KBM-7 (cell line): Measurements from ENCODE around the gene EHMT1.

Experiments used
- DNase-seq: peaks from one replicate; pipeline ENCODE4 v3.0.0-alpha.2; 2015
- in situ Hi-C: fragments of 300-500 bp; cut with MboI; formaldehyde crosslinking; loops from 2 replicates; pipeline ENCODE4 v1.14.3; 2020; ENCODE audit warnings: low sequenced_read_pairs, low pct_unique_long_range_greater_than_20kb, mixed read lengths

EHMT1 gene

GRCh38 chr9:137639303-137640051 lies 20.7 kb downstream of the EHMT1 start:
- no peak for DNase-seq
- in situ Hi-C loops, result no loop called here

- in situ Hi-C loops, result no loop called here
- no peak for DNase-seq
These were observed 22.1 kb downstream of the EHMT1 start for GRCh38 chr9:137640862-137641261.

GRCh38 chr9:137642118-137642601 lies 23.4 kb downstream of the EHMT1 start:
- in situ Hi-C loops, result no loop called here
- DNase-seq, result no peak

GRCh38 chr9:137642892-137643291 lies 24.1 kb downstream of the EHMT1 start:
- in situ Hi-C loops, result no loop called here
- DNase-seq, result no peak

- DNase-seq, result no peak
These were observed 25.1 kb downstream of the EHMT1 start for GRCh38 chr9:137643921-137644320.

GRCh38 chr9:137645211-137645610 lies 26.4 kb downstream of the EHMT1 start:
- DNase-seq, result no peak
- in situ Hi-C loops, result no loop called here

More at GRCh38 chr9:137643921-137644320, 25.1 kb downstream of the EHMT1 start:
- in situ Hi-C loops, result no loop called here

- in situ Hi-C loops, result no loop called here
- no peak for DNase-seq
These were observed 27.5 kb downstream of the EHMT1 start for GRCh38 chr9:137646341-137646740.

GRCh38 chr9:137647096-137647714 lies 28.4 kb downstream of the EHMT1 start:
- DNase-seq, result no peak
- in situ Hi-C loops, result no loop called here

GRCh38 chr9:137648396-137648795 lies 29.6 kb downstream of the EHMT1 start:
- in situ Hi-C loops, result no loop called here
- DNase-seq, result no peak

GRCh38 chr9:137649553-137649952 lies 30.7 kb downstream of the EHMT1 start:
- DNase-seq, result no peak
- in situ Hi-C loops, result no loop called here

GRCh38 chr9:137650259-137650658 lies 31.5 kb downstream of the EHMT1 start:
- in situ Hi-C loops, result no loop called here
- DNase-seq, result no peak

GRCh38 chr9:137650779-137651178 lies 32.0 kb downstream of the EHMT1 start:
- in situ Hi-C loops, result no loop called here
- DNase-seq, result no peak

- in situ Hi-C loops, result no loop called here
These were observed 37.6 kb downstream of the EHMT1 start for GRCh38 chr9:137656416-137656815.

GRCh38 chr9:137657606-137658005 lies 38.8 kb downstream of the EHMT1 start:
- in situ Hi-C loops, result no loop called here
- DNase-seq, result no peak

More at GRCh38 chr9:137656416-137656815, 37.6 kb downstream of the EHMT1 start:
- DNase-seq, result no peak

GRCh38 chr9:137658781-137659180 lies 40.0 kb downstream of the EHMT1 start:
- in situ Hi-C loops, result no loop called here
- no peak for DNase-seq

- DNase-seq, result no peak
- in situ Hi-C loops, result no loop called here
These were observed 41.3 kb downstream of the EHMT1 start for GRCh38 chr9:137660144-137660543.

- no peak for DNase-seq
These were observed 44.8 kb downstream of the EHMT1 start for GRCh38 chr9:137663584-137663983.

GRCh38 chr9:137664676-137665075 lies 45.9 kb downstream of the EHMT1 start:
- DNase-seq, result no peak
- in situ Hi-C loops, result no loop called here

More at GRCh38 chr9:137663584-137663983, 44.8 kb downstream of the EHMT1 start:
- in situ Hi-C loops, result no loop called here

- in situ Hi-C loops, result no loop called here
- no peak for DNase-seq
These were observed 46.4 kb downstream of the EHMT1 start for GRCh38 chr9:137665226-137665625.

GRCh38 chr9:137665697-137666512 lies 47.1 kb downstream of the EHMT1 start:
- in situ Hi-C loops, result no loop called here
- DNase-seq, result no peak
